Inflammatory macrophage treated with lipopolysaccharide for 1 hour (primary cell): ENCODE data around the gene SVIL.
"Not testable (repeated sequence)": the region's sequence is repeated elsewhere in the genome, so short reads cannot be mapped to it uniquely, and the experiment has no call there.

Source experiments
- DNase-seq, 2 donors: peaks; one replicate each; pipeline ENCODE4 v3.0.0-alpha.2; 2020 to 2022

Gene SVIL

DNA sequence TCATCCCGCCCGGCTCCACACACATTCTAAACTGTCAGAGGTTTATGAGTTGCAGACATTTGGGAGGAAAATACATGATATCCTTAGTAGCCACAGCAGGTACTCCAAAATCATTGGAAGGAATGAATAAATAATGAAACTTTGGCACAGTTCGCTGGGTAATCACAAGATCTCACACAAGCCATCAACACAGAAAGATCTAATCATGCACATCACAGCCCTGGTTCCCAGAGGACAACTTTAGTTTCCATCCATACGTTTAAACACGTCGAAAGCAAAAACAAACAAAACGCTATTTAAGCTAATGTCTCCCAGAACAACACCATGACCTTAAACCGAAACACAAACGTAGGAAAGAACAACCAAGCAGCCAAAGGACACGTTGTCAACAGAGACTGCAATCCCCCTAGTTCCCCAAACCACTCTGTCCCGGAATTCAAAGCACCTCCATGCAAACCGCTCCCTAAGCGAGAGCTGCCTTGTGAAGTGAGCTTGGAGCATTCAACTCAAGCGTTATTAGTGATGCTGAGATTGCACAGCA is 12.3 kb downstream of the SVIL start:
- DNase-seq = no peak

DNA sequence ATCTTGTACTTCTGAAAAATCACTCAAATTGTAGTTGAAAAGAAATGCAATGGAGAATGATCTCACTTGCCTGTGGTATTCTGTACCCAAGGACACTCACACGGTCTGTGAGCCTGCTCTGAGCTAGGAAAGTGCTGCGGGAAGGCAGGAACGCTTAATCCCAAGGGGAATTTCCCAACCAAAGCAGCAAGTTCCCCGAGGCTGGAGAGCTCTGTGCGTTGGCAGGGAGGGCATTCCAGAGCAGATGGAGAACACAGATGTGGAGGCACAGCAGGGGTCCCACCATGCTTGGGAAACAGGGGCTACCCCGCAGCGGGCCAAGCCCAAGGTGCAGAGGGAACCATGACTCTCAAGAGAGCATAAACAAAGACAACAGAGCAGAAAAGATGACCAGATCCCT is 13.6 kb downstream of the SVIL start:
- DNase-seq = no peak

DNA sequence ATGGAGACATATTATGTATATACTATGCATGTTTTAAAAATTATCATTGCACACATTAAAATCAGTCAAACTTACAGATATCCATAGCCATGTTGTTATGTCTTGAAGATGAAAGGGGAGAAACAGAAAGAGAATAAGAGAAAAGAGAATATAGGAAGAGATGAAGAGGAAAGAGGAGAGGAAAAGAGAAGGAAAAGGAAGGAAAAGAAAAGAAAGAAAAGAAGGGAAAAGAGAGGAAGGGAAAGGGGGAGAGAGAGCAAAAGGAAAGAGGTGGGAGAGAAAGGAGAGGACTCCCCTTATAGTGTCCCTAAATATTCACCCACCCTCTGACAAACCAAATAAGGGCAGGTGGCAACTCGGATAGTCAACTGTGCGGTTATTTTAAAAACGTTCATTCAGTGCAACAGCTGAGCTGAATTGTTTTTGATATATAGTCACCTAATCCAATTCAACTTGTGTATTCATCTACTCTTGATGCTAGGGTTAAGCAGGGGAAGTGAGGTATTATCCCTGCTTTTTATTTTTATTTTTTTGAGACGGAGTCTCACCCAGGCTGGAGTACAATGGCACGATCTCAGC is 14.6 kb downstream of the SVIL start:
- no peak for DNase-seq

DNA sequence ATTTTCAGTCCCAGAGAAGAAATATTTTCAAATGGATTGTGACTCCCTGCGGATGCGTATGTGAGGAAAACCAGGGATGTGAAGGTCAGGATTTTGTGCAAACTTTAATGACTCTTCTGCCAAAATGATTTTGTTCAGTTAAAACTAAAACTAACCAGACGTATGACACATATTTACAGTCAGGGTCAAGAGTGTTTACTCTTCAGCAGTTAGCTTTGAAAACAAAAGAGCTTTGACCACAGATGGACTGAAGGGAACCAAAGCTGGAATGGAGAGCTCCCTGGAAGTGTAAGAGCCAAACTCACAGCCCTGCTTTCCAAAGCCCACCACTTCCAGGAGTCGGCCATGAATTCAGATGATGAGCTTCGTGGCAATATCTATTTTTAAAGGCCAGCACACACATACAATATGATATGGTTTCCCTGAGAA is 15.5 kb downstream of the SVIL start:
- no peak for DNase-seq

DNA sequence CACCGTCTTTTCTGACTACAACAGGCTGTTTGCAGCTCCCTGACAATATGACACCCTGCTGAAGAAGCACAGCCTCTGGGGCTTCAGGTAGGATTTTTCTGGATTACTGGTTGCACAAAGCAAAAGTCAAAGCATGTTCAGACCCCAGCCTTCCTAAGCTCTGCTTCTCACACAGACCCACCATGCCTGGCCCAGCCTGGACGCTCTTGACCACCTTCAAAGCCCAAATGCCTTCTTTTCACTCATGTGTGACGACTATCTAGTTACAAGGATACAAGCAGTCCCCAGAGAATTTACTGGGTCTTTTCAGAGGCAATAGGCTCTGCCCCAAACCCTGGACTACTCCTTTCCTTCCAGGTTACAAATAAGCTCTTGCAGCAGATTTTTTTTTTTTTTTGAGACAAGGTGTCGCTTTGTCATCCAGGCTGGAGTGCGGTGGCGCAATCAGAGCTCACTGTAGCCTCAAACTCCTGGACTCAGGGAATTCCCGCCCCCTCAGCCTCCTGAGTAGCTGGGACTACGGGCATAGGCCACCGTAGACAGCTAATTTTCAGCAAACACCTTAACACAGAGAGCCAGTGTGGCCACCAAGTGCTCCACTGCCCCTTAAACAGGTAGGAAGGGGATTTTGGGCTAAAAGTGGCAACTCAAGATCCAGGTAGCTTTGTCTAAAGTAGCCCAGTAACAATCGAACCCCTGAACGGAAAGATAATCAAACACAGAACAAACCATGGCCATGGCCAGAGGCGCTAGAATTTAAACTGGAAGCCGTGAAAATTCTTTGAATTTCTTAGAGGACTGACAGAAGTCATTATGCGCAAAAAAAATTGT is 16.2 kb downstream of the SVIL start:
- no peak for DNase-seq

DNA sequence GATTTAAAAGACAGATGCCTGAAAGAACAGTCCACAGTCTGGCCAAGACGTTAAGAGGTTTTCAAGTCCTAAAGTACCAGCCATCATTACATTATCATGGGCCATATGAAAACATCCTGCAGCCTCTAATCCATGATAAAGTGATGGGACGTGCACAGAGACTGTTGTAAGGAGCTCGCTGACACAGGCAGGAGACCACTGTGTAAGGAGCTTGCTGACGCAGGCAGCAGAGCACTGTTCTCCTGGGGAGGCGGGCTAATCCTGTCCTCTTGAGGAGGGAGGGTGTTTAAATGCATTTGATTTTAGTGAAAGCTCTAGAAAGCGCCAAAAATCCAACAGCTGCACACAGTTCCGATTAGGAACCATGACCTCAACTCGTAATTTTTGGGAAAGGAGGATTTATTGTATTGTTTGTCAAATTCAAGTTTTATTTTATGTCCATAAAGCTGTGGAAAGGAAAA is 16.9 kb downstream of the SVIL start:
- DNase-seq = no peak

DNA sequence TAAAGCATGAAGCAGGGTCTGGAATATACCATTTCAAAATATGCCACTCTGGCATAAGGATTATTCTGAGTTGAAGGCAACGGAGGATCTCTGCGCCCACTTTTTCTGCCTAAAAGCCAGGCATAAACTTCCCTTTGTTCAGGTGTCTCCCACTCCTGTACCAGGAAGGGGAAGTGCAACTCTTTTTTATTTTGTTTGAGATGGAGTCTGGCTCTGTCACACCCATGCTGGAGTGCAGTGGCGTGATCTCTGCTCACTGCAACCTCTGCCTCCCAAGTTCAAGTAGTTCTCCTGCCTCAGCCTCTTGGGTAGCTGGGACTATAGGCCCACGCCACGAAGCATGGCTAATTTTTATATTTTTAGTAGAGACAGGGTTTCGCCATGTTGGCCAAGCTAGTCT is 18.2 kb downstream of the SVIL start:
- DNase-seq = no peak

DNA sequence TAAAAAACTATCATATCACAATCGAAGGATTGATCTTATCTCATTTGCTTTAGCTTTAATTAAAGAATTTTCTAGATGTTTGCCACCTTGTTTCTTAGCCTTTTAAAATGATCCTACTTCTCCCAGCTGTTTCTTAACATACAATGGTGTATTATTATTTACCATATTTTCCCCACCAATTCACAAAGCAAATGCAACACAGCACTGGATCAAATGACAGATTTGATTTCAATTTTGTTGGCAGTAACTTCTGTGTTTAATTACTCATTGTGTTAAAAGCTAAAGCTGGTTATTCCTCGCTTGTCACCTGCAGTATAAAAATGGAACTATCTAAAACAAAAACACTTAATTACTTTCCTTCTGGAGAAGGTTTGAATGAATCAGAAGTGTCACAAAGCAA is 19.6 kb downstream of the SVIL start:
- DNase-seq = no peak

DNA sequence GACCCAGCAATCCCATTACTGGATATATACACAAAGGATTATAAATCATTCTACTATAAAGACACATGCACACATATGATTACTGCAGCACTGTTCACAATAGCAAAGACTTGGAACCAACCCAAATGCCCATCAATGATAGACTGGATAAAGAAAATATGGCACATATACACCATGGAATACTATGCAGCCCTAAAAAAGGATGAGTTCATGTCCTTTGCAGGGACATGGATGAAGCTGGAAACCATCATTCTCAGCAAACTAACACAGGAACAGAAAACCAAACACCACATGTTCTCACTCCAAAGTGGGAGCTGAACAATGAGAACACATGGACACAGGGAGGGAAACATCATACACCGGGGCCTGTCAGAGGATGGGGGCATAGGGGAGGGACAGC is 20.5 kb downstream of the SVIL start:
- DNase-seq = not testable (repeated sequence)

DNA sequence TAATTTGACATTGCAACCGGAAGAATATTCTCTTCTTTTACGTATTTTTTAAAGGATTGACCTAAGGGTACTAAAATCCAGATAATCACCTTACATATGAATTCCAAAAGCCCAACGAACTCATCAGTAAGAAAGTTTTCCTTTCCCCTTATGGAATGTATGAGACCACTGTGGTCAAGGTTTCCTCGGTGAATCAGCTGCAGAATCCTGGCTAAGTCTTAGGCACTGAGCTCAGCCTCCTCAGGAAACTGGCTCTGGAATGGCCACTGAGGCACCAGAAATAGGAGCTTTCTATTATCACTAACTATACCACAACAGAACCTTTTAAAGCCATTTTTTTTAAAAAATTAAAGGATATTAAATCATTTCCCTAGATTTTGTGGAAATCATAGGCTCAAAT is 21.0 kb downstream of the SVIL start:
- no peak for DNase-seq

DNA sequence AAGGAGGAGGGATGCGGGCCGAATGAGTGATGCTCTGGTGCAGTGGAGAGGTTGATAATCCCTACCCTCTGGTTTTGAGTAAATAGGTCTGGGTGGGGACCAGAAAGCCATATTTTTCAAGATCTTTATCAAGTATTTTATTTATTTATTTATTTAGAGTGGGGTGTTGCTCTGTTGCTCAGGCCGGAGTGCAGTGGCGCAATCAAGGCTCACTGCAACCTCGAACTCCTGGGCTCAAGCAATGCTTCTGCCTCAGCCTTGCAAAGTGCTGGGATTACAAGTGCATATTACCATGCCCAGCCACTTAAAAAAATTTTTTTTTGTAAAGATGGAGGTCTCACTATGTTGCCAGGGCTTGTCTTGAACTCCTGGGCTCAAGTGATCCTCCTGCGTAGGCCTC is 21.6 kb downstream of the SVIL start:
- DNase-seq = no peak

DNA sequence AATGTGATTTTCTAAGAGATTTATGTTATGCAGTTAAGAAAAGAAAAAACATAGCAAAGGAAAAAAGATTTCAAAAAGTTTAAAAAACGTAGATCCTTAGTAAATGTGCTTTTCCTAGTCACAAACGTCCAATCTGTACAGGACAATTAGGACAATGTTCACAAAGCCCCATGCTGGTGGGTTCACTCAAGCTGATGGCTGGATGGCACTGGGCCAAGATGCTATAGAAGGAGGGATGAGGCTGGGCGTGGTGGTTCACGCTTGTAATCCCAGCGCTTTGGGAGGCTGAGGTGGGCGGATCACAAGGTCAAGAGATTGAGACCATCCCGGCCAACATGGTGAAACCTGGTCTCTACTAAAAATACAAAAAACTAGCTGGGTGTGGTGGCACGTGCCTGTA is 22.1 kb downstream of the SVIL start:
- no peak for DNase-seq

DNA sequence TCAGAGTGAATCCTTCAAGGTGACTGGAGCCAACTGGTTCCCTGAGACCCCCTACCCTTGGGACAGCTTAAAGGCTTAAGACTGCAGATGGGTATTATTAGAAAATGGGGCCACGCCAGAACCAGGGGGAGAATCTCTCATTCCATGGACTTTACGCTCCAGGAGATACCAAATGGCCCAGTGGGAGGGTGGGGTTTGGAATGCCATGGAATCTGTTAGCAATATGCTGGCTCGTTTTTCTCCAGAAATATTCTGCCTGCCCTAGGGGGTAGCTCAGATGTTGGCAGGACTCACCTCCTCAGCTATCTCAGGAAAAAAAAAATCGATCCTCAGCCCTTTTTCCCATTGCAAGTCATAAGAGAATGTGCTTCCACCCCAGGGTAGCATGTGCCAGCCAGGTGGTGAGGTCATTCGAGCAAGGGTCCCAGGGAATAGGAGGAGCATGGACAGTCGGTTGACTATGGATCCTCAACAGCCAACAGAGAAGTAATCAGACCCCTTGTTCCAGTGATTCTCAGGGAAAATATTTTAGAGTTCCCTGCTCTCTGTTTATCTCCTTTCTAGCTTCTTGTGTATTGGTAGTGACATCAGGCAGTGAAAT is 22.9 kb downstream of the SVIL start:
- no peak for DNase-seq

DNA sequence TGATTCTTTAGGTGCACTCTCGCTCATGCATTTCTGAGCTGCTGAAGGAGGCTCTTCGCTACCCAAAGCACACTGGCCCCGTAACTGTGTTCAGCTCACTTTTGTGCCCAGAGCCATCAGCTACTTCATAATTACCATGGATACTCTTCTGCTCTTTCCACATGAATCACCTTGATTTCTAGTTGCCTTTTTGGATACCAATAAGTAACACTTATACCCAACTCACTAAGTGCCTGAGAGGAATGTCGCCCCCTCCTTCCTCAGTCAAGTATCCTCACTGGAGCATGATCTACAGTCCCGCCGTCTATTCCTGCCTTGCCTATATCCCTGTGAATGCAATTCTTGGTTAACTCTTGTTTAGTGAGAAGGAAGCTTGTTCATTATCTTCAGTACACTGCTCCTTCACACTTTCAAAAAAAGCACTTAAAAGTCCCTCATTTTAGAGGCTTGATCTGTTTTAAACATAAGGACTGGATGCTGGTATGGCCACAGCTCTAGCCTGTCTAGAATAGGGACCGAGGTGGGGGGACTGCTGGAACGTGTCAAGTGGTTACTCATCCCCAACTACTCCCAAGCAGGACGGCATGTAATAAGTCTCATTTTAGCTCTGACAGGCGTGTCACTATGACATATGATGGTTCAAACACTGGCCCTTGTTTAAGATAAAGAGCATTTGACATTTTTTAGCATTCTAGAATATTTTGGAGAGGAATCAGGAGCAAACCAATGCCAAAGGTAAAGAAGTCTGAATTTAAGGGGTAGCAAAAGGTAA is 23.7 kb downstream of the SVIL start:
- DNase-seq = no peak

DNA sequence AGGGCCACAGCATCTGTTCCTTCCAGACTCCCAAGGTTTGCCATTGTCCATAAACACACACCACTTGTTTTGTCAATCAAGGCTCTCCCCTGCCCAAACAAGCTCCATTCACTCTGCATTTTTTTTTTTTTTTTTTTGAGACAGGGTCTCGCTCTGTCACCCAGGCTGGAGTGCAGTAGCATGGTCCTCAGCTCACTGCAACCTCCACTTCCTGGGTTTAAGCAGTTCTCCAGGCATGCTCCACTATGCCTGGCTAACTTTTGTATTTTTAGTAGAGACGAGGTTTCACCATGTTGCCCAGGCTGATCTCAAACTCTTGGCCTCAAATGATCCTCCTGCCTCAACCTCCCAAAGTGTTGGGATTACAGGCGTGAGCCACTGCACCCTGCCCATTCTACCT is 24.4 kb downstream of the SVIL start:
- DNase-seq = not testable (repeated sequence)

DNA sequence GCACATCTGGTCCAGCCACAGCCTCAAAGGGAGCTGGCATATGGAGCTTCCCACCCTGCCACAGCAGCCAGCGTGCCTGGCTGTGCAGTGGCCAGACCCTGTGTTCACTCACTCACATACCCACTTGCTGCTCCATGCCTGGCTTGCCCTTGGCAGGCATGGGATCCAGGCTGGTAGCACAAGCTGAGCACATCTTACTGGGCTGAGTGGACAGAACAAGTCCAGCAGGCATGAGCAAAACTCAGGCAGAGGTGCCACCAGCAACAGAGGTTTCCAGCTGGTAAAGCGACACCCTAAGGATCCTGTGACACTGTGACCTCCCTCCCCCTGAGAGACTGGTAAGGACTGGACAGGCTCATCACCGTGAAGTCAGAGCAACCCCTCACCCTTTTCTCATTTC is 25.1 kb downstream of the SVIL start:
- DNase-seq = no peak

DNA sequence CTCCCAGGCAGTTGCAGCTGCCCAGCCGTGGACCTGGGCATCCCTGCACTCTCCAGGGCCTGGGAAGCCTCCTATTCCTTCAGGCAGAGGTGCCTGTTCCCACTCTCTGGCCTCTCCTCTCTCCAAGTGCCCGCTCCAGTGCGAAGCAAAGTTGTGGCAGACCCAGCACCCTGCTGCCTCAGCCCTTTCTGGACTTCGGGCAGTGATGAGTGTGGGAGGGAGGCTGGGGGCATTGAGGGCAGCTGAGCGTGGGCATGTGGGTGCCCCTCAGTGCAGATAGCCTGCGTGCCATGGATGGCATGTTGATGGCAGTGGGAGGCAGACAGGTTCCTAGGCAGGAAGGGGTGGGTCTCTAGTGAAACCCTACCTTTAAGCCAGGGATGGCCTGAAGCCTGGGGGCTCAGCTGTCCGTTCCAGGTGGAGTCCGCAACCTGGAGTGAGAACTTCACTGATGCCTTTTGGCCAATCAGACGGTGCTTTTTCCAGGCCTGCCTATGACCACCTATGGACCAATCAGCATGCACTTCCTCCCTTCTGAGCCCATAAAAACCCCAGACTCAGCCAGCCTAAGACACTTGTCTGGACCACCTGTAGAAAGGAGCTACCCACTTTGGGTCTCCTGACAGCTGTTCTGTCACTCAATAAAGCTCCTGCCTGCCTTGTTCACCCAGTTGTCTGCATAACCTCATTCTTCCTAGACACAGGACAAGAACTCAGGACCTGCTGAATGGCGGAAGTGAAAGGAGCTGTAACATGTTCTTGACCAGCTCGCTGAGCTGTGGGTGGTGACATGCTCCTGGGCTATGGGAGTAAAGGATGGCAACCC is 26.1 kb downstream of the SVIL start:
- no peak for DNase-seq

DNA sequence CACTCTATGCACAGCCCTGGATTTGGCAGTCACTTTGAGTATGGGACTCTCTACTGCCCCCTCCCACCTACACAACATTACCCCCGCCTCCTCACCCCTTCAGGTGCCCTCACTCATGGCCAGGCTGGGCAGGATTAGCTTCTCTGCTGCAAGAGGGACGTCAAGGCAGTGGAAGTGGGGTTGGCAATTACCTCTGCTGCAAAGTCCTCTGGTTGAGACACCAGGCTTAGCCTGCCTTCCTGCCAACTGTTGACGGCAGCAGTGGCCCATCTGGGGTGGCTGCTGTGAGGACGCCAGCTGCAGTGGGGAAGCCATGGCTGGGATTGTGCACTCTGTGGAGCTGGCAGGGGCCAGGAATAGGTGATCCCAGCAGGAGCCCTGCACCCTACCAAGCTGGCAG is 26.7 kb downstream of the SVIL start:
- DNase-seq = no peak

DNA sequence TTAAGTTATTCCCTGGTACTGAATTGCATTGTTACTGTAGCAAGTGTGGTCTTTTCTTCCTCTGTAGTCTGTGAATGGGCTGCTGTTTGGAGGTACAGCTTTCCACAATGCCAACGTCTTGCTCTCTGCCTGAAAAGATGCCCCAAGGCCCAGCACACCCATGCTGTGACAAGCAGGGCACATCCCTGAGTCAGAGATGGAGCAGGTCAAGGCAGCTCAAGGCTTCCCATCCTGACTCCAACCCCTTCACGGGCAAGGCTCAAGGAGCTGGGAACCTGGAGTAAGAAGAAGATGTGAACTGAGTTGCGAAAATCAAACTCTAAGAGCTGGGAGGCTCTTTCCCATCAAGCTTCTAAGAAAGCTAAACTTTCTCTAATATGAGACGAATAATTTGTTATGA is 27.2 kb downstream of the SVIL start:
- no peak for DNase-seq

DNA sequence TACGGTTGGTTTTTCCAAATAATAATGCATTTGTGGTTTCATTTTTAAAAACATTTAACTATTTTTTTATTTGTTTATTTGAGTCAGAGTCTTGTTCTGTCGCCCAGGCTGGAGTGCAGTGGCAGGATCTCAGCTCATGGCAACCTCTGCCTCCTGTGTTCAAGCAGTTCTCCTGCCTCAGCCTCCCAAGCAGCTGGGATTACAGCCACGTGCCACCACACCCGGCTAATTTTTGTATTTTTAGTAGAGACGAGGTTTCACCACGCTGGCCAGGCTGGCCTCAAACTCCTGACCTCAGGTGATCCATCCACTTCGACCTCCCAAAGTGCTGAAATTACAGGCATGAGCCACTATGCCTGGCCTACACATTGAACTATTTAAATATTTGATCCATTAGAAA is 28.1 kb downstream of the SVIL start:
- not testable (repeated sequence) for DNase-seq

DNA sequence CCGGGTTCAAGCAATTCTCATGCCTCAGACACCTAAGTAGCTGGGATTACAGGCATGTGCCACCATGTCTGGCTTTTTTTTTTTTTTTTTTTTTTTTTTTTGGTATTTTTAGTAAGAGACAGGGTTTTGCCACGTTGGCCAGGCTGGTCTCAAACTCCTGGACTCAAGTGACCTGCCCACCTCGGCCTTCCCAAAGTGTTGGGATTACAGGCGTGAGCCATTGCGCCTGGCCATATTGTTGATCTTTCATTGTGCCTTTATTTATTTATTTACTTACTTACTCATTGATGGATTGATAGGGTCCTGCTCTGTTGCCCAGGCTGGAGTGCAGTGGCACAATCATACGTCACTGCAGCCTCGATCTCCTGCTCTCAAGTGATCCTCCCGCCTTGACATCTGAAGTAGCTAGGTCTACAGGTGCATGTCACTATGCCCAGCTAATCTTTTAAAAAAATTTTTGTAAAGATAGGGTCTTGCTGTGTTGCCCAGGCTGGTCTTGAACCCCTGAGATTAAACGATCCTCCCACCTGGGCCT is 30.4 kb downstream of the SVIL start:
- DNase-seq = no peak
